WTC11 (cell line): ENCODE results near the gene MEIS2. TPM values are rescaled to one million over a fixed set of nuclear protein-coding genes. Genes with fewer than 3 reads are reported as not detected.

Experiments used
- ATAC-seq: fragments of 200-7000 bp; cut with Tn5 transposase; 2 replicates; pipeline ENCODE4 v1.10.0; 2021; ENCODE audit warnings: mild to moderate bottlenecking, moderate library complexity
- CTCF ChIA-PET: fragments of 300-600 bp; sonication (Branson Sonifier 250); formaldehyde crosslinking; loops from one replicate; lab custom pipeline; 2021; ENCODE audit warnings: antibody characterized with exemption; lab: Charles Lee
- POLR2A ChIA-PET: fragments of 350-600 bp; sonication (Branson Sonifier 250); formaldehyde crosslinking; loops from one replicate; lab custom pipeline; 2021; ENCODE audit warnings: antibody characterized with exemption; lab: Charles Lee
- DNase-seq: peaks from one replicate; pipeline ENCODE4 v3.0.0; 2021; ENCODE audit warnings: low spot score
- H3K27ac Mint-ChIP-seq: 2 replicates; pipeline ENCODE4 v1.8.0; 2021; ENCODE audit warnings: mixed read lengths
- H3K27me3 Mint-ChIP-seq: 2 replicates; pipeline ENCODE4 v1.8.0; 2021; ENCODE audit warnings: low read depth, mild to moderate bottlenecking, moderate library complexity, mixed read lengths
- H3K36me3 Mint-ChIP-seq: 2 replicates; pipeline ENCODE4 v1.8.0; 2021; ENCODE audit warnings: mixed read lengths
- H3K4me1 Mint-ChIP-seq: 2 replicates; pipeline ENCODE4 v1.8.0; 2022; ENCODE audit warnings: mixed read lengths
- H3K4me3 Mint-ChIP-seq: 2 replicates; pipeline ENCODE4 v1.8.0; 2021; ENCODE audit warnings: mild to moderate bottlenecking, moderate library complexity, mixed read lengths
- H3K9me3 Mint-ChIP-seq: 2 replicates; pipeline ENCODE4 v1.8.0; 2021; ENCODE audit warnings: mixed read lengths
- CBFB ChIP-seq: sonication (generic); formaldehyde crosslinking; IDR thresholded peaks from 2 replicates; pipeline ENCODE4 v1.8.1; 2022; ENCODE audit warnings: mild to moderate bottlenecking, low read depth, missing genetic modification reagents
- ETV6 ChIP-seq: sonication (generic); formaldehyde crosslinking; IDR thresholded peaks from 2 replicates; pipeline ENCODE4 v1.8.1; 2022; ENCODE audit warnings: mild to moderate bottlenecking, missing genetic modification reagents
- FOXP1 ChIP-seq: sonication (generic); formaldehyde crosslinking; IDR thresholded peaks from 2 replicates; pipeline ENCODE4 v1.8.0; 2022; ENCODE audit warnings: missing genetic modification reagents, mild to moderate bottlenecking, moderate library complexity, borderline replicate concordance
- GTF2I ChIP-seq: fragments of 250-450 bp; sonication (Bioruptor Pico); conservative IDR thresholded peaks from 2 replicates; pipeline ENCODE4 v1.4.0; 2021; ENCODE audit warnings: mild to moderate bottlenecking
- MXD4 ChIP-seq: fragments of 250-450 bp; sonication (Bioruptor Pico); IDR thresholded peaks from 2 replicates; pipeline ENCODE4 v1.8.0; 2021; ENCODE audit warnings: mild to moderate bottlenecking, moderate library complexity, borderline replicate concordance
- NFATC4 ChIP-seq: fragments of 250-450 bp; sonication (Bioruptor Pico); IDR thresholded peaks from 2 replicates; pipeline ENCODE4 v1.9.0; 2021; ENCODE audit warnings: mild to moderate bottlenecking
- OVOL2 ChIP-seq: fragments of 250-450 bp; sonication (Bioruptor Pico); IDR thresholded peaks from 2 replicates; pipeline ENCODE4 v1.9.0; 2021; ENCODE audit warnings: mild to moderate bottlenecking, borderline replicate concordance
- RORB ChIP-seq: fragments of 250-450 bp; sonication (Bioruptor Pico); IDR thresholded peaks from 2 replicates; pipeline ENCODE4 v1.9.0; 2021; ENCODE audit warnings: mild to moderate bottlenecking
- TCF7 ChIP-seq: sonication (generic); formaldehyde crosslinking; IDR thresholded peaks from 2 replicates; pipeline ENCODE4 v1.8.0; 2022; ENCODE audit warnings: mild to moderate bottlenecking, low read depth, missing genetic modification reagents, moderate library complexity
- ZNF219 ChIP-seq: sonication (generic); formaldehyde crosslinking; IDR thresholded peaks from 2 replicates; pipeline ENCODE4 v1.8.0; 2023; ENCODE audit warnings: missing genetic modification reagents, mild to moderate bottlenecking, borderline replicate concordance
- ZNF232 ChIP-seq: sonication (generic); formaldehyde crosslinking; IDR thresholded peaks from 2 replicates; pipeline ENCODE4 v1.8.0; 2022; ENCODE audit warnings: mild to moderate bottlenecking, missing genetic modification reagents
- ZNF281 ChIP-seq: sonication (generic); formaldehyde crosslinking; IDR thresholded peaks from 2 replicates; pipeline ENCODE4 v1.8.0; 2023; ENCODE audit warnings: mild to moderate bottlenecking, missing genetic modification reagents
- ZNF423 ChIP-seq: fragments of 250-450 bp; sonication (Bioruptor Pico); IDR thresholded peaks from 2 replicates; pipeline ENCODE4 v2.1.2; 2022; ENCODE audit warnings: mild to moderate bottlenecking, moderate library complexity
- ZNF512 ChIP-seq: sonication (generic); formaldehyde crosslinking; IDR thresholded peaks from 2 replicates; pipeline ENCODE4 v1.8.1; 2022; ENCODE audit warnings: missing genetic modification reagents, borderline replicate concordance
- ZNF532 ChIP-seq: fragments of 250-450 bp; sonication (Bioruptor Pico); IDR thresholded peaks from 2 replicates; pipeline ENCODE4 v1.9.0; 2021; ENCODE audit warnings: mild to moderate bottlenecking, borderline replicate concordance
- ZSCAN18 ChIP-seq: fragments of 250-450 bp; sonication (Bioruptor Pico); IDR thresholded peaks from 2 replicates; pipeline ENCODE4 v2.1.2; 2022; ENCODE audit warnings: mild to moderate bottlenecking, moderate library complexity
- total RNA-seq: library from RNA; stranded (reverse); gene quantifications from 3 replicates; pipeline ENCODE4 v1.2.3, GENCODE V29; 2021

The MEIS2 gene
- total RNA-seq, 1 experiment from 2014 or later, result 0.57 TPM

- TF ChIP-seq ZNF281 (CRISPR knock-in tag) (no peak), ZNF219 (CRISPR knock-in tag) (no peak), NFATC4 (CRISPR knock-in tag) (no peak), ZNF512 (no peak), ZNF232 (CRISPR knock-in tag) (no peak), ZNF532 (CRISPR knock-in tag) (no peak)
Measured at GRCh38 chr15:37072181-37072580, 28.2 kb downstream of the MEIS2 start (continued).

- Mint-ChIP-seq H3K4me1 (peaks cover 5% of the 10 kb centered on the region), H3K36me3 (no peaks in the 10 kb centered on the region)
- TF ChIP-seq CBFB (CRISPR knock-in tag) (no peak), FOXP1 (CRISPR knock-in tag) (no peak), OVOL2 (CRISPR knock-in tag) (no peak), ZNF423 (CRISPR knock-in tag) (no peak), TCF7 (no peak), MXD4 (no peak), RORB (CRISPR knock-in tag) (no peak), ZSCAN18 (CRISPR knock-in tag) (no peak)
- TF ChIP-seq, all 79 proteins: peak for 0
- ATAC-seq, result no peak
- no peaks in the 10 kb centered on the region for H3K9me3 Mint-ChIP-seq
- no peak for DNase-seq
- ChIA-PET POLR2A (no interaction called here), CTCF (no interaction called here)
- no peak overlapping the region for H3K4me3 Mint-ChIP-seq
- no peak overlapping the region for H3K27ac Mint-ChIP-seq
- H3K27me3 Mint-ChIP-seq, result no peaks in the 10 kb centered on the region
Measured at GRCh38 chr15:37071134-37071533, 29.2 kb downstream of the MEIS2 start.

GRCh38 chr15:37070686-37071085 is 29.7 kb downstream of the MEIS2 start:
- Mint-ChIP-seq H3K9me3 (no peaks in the 10 kb centered on the region), H3K4me1 (peaks cover 2% of the 10 kb centered on the region; the same call in 1 of the 2 replicates), H3K27me3 (no peaks in the 10 kb centered on the region), H3K27ac (no peak overlapping the region), H3K4me3 (no peak overlapping the region), H3K36me3 (no peaks in the 10 kb centered on the region)
- TF ChIP-seq RORB (CRISPR knock-in tag) (no peak), GTF2I (CRISPR knock-in tag) (no peak), ETV6 (CRISPR knock-in tag) (no peak)
- ATAC-seq (no peak), DNase-seq (no peak)
- ChIA-PET POLR2A (no interaction called here), CTCF (no interaction called here)
